Stimulated activated CD8-positive, alpha-beta memory T cell treated with anti-CD3 and anti-CD28 coated beads, Interleukin-7, amount 100 ng/mL, for 1 hour (primary cell): ENCODE measurements around the gene RFTN2.
"Not testable (repeated sequence)": the region's sequence is repeated elsewhere in the genome, so short reads cannot be mapped to it uniquely, and the experiment has no call there.

Experiments
- DNase-seq, 2 donors: peaks; one replicate each; pipeline ENCODE4 v3.0.0-alpha.2; 2020; ENCODE audit warnings: low read depth in 2 of 2

Gene RFTN2

DNA sequence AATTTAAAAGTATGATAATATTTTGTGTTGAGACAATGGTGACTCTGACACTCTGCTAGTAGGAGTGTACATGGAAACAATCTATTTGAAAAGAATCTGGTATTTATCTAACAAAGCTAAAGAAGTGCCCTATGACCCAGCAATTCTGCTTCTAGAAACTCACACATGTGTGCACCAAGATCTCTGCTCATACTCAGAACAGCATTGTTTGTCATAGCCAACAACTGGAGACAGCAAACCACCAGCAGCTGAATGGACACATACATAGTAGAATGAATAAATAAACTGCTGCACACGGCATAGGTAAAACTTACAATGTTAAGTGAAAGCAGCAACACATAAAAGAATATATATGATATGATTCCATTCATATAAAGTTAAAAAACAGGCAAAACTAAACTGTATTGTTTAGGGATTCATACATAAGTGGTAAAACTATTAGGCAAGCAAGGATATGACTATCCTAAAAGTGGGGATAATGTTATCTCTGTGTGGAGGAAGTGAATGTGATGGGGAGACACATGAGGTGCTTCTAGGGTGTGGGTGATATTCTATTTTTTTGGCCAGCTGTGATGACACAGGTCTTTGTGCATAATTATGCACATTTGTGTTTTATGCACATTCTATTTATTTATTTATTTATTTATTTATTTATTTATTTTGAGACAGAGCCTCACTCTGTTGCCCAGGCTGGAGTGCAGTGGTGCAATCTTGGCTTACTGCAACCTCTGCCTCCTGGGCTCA is 71.1 kb downstream of the RFTN2 start:
- no peak for DNase-seq

DNA sequence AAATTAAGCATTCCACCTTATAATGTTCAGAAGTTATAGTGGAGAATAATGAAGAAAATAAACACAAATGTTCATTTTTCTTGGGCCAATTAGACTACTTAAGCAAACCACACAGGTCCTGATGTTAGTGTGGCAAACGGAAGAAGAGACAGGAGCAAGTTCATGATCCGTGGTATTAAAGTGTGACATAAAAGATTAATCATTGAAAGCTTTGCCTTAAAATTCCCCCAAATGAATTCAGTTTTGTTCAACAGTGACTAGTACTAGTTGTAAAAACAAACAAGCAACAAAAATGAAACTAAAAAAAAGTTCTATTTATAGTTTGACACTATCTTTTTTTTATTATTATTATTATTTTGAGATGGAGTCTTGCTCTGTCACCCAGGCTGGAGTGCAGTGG is 73.7 kb downstream of the RFTN2 start:
- no peak for DNase-seq

DNA sequence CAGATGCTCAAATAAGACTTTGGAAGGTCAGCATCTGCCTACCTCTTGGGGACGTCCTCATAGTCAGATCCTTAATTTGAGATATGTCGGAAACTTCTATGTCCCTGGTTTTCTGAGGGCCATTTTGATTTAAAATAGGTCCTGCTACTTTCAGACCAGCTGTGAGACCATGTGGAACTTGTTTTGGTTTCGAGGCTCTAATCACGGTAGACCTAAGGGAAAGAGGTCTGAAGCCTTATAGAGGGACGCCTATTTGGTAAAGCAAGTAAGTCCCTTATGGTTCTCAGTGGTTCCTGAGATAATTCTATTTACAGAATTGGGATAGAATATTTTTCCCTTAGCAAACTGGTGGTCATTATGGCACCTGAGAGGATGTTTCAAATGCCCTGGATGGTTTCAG is 75.1 kb downstream of the RFTN2 start:
- DNase-seq, result no peak

DNA sequence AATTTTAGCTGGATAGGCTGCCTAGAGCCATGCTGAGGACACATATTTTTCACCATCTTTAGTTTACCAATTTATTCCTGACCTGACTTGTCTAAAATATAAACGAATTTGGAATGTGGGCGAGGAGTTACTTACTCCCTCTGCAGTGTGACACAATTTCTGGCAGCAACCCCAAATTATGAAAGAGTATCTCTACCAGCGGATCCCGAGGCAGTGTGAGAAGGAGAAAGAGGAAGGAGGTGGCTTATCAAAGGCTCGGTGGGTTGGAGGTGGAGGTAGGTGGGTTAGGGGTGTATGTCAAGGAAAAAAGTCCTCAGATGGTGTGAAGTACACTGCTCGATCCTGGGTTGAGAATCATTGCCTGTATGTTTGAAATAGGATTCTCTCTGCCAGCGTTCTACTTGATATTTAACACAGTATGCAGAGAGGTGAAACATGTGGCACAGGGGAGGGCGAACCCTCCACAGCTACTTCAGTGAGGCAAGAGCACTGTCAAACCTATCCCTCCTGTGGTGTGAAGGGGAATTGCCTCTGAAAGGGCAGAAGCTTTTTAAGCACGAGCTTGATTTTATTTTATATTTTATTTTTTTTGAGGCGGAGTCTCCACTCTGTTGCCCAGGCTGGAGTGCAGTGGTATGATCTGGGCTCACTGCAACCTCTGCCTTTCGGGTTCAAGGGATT is 76.0 kb downstream of the RFTN2 start:
- DNase-seq, result no peak

DNA sequence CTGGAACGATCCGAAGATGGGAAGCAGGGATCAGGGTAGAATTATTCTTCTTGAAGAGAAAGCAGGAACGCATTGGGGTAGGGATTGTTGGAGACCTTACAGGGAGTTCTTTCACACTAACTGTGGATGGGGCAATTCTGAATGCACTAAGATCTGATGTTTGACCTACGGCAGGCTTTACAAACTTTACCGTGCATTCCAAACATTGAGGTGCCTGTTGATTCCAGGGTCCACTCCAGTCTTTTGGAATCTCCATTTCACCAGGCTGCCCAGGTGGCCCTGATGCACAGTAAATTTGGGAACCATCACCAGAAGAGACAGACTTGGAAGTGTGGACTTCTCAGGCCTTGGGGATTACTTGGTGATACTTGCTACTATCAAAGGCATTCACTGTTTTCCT is 76.9 kb downstream of the RFTN2 start:
- DNase-seq, result no peak

DNA sequence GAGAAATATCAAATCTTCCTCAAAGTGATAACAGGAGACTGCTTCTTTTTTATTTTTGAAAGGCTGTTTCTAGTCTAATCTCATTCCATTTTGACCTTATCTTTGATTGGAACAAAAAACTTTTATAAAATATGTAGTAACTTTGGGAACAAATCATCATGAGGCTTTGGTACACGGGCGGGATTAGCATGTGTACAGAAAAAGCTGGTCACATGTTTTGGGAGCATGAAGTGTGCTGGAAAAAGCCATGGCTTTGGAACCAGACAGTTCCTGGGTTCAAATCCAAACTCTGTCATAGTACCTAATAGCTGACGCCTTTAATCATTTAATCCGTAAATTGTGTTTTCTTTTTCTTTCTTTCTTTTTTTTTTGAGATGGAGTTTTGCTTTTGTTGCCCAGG is 78.2 kb downstream of the RFTN2 start:
- DNase-seq, result no peak

DNA sequence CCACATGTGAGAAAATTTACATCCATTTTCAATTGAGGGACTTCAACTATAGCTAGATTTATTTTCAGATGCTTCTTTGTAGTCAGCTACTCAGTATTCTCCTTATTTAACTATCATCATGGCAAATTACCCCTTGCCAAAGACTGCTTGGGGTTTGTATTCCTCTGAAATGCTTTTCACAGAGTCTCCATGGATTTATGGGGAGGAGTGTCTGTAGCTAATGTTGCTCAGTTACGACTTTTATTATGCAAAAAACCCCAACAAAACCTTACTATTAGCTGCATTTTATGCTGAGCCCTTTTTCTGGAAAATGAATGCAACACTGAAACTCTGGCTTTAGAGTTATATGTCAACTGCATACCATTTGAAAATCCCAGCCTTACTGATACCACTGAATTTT is 78.6 kb downstream of the RFTN2 start:
- no peak for DNase-seq

DNA sequence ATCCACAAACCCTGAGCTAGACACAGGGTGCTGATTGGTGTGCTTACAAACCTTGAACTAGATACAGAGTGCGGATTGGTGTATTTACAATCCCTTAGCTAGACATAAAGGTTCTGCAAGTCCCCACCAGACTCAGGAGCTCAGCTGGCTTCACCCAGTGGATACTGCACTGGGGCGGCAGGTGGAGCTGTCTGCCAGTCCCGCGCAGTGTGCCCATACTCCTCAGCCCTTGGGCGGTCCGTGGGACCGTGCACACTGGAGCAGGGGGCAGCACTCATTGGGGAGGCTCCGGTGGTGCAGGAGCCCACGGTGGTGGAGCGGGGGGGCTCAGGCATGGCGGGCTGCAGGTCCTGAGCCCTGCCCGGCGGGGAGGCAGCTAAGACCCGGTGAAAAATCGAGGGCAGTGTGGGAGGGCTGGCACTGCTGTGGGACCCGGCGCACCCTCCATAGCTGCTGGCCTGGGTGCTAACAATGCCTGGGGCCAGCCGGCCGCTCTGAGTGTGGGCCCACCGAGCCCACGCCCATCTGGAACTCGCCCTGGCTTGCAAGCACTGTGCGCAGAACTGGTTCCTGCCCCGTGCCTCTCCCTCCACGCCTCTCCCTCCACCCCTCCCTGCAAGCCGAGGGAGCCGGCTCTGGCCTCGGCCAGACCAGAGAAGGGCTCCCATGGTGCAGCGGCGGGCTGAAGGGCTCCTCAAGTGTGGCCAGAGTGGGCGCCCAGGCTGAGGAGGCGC is 83.9 kb downstream of the RFTN2 start:
- no peak for DNase-seq

DNA sequence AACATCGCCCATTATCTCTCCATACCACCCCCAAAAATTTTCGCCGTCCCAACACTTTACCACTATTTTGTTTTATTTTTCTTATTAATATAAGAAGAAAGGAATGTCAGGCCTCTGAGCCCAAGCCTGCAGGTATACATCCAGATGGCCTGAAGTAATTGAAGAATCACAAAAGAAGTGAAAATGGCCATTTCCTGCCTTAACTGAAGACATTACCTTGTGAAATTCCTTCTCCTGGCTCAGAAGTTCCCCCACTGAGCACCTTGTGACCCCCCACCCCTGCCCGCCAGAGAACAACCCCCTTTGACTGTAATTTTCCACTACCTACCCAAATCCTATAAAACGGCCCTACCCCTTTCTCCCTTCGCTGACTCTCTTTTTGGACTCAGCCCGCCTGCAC is 88.1 kb downstream of the RFTN2 start:
- not testable (repeated sequence) for DNase-seq

DNA sequence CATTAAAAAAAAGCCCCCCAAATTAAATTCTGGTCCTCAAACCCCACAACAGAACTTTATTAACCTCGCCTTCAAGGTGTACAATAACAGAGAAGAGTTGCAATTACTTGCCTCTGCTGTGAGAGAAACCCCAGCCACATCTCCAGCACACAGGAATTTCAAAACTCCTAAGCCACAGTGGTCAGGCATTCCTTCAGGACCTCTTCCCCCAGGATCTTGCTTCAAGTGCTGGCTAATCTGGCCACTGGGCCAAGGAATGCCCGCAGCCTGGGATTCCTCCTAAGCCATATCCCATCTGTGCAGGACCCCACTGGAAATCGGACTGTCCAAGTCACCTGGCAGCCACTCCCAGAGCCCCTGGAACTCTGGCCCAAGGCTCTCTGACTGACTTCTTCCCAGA is 95.2 kb downstream of the RFTN2 start:
- not testable (repeated sequence) for DNase-seq

DNA sequence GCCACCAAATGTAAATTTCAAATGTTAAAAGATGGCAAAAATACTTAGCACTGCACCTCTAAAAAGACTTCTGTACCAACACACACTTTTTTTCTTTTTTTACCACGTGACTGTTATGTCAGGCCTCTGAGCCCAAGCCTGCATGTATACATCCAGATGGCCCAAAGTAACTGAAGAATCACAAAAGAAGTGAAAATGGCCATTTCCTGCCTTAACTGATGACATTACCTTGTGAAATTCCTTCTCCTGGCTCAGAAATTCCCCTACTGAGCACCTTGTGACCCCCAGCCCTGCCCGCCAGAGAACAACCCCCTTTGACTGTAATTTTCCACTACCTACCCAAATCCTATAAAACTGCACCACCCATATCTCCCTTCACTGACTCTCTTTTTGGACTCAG is 97.1 kb downstream of the RFTN2 start:
- not testable (repeated sequence) for DNase-seq

DNA sequence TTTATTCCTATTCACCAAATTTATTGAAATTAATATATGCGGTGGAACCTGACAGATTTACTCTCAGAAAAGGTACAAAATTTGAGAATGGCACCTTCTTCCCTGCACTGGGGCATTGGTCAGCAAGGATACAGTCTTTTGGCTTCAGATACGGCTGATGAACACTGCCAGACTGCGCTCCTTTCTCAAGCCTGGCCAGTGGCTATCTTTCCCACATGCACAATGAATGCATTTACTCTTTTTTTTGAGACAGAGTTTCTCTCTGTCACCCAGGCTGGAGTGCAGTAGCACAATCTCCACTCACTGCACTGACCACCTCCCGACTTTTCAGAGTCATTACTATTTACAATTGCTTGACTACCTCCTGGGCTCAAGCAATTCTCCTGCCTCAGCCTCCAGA is 97.9 kb downstream of the RFTN2 start:
- DNase-seq, result no peak

DNA sequence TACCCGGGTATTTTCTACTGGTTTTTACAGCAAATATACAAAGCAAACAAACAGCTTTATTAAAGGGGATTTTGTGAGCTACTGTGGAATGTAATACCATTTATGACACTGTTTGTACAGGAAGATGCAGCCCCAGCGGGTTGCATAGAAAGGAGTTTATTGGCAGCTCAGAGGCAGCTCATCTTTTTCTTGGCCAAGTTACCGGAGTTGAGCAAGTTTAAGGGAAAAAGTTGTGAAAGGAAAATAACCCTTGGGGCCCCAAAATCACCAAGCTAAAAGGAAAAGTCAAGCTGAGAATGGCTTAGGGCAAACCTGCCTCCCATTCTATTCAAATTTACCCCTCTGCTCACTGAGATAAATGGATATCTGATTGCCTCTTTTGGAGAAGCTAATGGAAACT is 98.8 kb downstream of the RFTN2 start:
- no peak for DNase-seq

DNA sequence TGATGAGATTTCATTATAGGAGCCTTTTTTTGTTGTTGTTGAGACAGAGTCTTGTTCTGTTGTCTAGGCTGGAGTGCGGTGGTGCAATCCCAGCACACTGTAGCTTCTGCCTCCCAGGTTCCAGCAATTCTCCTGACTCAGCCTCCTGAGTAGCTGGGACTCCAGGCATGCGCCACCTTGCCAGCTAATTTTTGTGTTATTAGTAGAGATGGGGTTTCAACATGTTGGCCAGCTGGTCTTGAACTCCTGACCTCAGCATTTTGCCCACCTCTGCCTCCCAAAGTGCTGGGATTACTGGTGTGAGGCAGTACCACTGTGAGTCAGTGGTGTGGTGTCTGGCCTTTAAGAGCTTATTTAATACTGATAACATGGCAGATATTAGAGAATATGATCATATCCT is 99.4 kb downstream of the RFTN2 start:
- no peak for DNase-seq

DNA sequence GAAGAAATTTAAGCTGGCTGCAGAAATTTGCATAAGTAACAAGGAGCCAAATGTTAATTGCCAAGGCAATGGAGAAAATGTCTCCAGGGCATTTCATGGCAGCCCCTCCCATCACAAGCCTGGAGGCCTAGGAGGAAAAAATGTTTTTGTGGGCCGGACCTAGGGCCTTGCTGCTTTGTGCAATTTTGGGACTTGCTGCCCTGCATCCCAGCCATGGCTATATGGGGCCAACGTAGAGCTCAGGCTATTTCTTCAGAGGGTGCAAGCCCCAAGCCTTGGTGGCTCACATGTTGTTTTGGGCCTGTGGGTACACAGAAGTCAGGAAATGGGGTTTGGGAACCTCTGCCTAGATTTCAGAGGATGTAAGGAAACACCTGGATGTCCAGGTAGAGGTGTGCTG is 101.8 kb downstream of the RFTN2 start:
- DNase-seq, result no peak

DNA sequence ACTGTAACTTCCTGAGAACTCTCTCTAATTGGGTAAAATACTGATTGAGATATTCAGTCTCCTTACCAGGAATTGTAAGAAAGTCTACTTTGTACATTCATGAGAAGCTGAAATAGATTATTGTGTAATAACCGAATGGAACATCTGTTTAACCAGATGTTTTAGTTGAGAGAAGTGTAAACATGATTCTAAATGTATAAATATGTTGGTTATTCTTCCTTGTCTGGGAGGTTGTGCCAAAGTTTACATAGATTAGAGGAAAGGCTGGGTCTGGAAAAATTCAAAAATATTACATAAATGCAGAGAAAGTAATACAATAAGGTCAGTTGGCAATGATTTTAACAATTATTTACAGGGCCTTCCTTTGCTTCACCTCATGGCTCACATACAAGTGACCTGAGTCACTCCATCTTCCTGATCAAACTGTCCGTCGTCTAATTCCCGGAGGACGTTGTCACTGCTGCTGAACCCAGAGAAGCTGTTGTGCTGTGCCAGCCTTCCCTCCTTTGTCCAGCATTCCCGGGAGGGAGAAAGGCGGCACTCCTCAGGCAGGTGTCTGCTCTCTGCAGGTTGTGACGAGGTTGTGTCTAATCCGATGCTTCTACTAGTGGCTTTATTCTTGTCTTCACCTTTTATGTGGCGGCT is 103.6 kb downstream of the RFTN2 start:
- DNase-seq, result no peak

DNA sequence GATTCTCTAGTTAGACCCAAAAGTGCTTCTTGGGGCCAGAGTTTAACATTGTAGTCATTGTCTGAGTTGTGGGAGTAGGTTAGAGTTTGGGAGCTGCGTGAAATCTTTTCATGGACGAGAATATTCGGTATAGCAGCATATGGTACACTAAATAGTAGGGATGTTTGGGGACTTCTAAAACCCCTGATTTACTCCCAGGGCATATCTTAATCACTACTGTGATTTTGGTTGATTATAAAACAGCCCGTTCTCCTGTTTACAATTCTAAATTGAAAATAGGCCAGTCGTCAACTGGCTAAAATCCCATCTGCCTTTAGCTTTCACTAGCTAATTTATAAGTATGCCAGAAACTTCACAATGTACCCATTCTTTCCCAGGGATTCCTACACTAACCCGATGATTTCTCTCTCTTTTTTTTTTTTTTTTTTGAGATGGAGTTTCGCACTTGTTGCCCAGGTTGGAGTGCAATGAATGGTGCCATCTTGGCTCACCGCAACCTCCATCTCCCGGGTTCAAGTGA is 115.2 kb downstream of the RFTN2 start:
- no peak for DNase-seq

DNA sequence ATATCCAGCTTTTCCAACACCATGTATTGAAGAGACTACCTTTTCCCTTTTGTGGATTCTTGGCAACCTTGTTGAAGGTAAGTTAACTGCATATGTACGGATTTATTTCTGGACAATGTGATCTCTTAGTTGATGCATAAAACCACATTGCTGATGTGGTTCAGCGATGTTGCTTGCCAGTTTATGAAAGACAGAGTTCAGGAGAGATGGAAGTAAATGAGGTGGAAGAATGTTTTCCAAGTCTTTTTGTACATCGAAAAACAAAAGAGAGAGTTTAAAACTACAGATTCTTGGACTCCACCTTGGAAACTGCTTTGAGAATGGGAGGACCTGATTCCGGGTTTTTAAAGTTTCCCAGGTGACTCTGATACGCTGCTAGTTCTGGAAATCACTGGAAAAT is 115.7 kb downstream of the RFTN2 start:
- DNase-seq, result no peak

DNA sequence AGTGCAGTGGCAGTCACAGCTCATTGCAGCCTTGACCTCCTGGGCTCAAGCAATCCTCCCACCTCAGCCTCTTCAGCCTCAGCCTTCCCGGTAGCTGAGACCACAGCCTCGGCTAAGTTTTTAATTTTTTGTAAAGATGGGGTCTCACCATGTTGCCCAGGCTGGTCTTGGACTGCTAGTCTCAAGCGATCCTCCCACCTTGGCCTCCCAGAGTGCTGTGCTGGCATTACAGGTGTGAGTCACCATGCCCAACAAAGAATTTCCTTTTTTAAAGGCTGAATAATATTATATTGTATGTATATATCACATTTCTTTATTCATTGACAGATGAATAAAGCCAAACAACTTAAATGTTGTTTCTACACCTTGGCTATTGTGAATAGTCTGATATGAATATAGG is 117.0 kb downstream of the RFTN2 start:
- no peak for DNase-seq

DNA sequence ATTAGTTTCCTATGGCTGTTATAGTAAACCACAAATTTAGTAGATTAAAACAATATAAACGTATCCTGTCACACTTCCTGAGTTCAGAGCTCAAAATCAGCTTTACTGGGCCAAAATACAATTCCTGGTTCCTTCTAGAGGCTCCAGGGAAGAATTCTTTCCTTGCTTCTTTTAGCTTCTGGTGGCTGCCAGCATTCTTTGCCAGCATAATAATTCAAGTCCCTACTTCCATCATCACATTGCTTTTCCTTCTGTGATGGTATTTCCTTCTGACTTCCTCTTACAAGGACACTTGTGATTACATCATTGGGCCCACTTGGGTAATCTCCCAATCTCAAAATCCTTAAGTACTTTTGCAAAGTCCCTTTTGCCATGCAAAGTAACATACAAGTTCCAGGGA is 118.9 kb downstream of the RFTN2 start:
- no peak for DNase-seq

DNA sequence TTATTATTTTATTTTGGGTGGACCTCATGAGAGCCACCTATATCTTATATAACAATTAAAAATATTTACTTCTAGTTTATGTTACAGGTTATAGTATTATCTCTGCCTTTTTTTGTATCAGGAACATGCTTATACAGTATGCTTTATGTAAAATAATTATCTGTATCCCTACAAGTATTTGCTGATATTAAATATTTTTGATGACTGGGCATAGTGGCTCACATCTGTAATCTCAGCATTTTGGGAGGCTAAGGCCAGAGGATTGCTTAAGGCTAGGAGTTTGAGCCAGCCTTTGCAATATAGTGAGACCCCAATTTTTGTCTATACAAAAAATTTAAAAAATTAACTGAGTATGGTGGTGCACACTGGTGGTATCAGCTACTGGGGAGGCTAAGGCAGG is 119.9 kb downstream of the RFTN2 start:
- no peak for DNase-seq

DNA sequence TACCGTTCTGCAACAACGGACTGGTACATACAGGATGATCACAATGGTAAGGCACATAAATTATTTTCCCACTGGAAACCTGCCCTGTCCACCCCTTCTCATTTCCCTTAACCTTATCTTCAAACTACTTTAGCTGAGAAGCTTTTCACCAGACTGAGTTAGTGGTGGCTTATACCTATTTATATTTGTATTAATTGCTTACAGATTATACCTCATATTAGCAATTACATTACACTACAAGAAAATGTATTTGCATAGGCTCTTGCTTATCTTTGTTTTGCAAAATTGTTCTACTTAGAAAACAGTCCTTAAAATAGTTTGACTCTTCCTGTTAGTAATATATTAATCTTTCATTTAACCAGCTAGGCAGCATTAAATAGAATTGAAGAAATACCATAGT is 124.1 kb downstream of the RFTN2 start:
- not testable (repeated sequence) for DNase-seq
